HK-2 (cell line): ENCODE data around the gene KCTD13.
A peak's percentile ranks its signal among the peaks of the same experiment; 100 is the strongest.
"Not testable (repeated sequence)": the region's sequence is repeated elsewhere in the genome, so short reads cannot be mapped to it uniquely, and the experiment has no call there.

Experiments used
- DNase-seq: peaks from one replicate; pipeline ENCODE4 v3.0.0-alpha.2; 2018; ENCODE audit not compliant: unreplicated experiment

KCTD13 gene

DNA sequence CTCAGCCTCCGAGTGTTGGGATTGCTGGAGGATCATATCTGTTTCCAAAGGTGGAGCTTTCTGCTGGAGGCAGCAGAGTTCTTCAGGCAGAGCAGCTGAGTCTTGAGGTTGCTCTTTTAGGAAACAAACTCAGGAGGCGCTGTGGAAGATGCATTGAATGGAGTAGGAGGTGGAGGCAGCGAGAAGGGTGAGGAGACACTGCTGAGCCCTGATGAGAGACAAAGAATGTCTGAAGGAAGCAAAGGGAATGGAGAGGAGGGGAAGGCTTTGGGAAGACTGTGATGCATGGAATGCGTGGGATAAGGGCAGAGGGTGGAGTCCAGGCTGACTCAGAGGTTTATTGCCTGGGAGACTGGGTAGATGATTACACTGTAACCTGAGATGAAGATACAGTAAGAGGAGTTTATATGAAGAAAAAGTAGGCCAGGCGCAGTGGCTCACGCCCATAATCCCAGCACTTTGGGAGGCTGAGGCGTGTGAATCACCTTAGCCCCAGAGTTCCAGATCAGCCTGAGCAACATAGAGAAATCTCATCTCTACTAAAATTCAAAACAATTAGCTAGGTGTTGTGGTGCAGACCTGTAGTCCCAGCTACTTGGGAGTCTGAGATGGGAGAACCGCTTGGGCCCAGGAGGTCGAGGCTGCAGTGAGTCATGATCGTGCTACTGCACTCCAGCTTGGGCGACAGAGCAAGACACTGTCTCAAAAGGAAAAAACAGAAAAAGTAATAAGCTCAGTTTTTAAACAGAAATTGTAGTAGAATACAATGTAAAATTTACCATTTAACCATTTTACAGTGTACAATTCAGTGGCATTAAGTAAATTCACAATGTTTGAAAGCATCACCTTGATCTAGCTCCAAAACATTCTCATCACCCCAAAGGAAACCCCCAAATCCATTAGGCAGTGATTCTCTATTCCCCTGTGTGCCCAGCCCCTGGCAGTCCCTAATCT, 18.1 kb upstream of the KCTD13 start:
- DNase-seq = peak; percentile 71

DNA sequence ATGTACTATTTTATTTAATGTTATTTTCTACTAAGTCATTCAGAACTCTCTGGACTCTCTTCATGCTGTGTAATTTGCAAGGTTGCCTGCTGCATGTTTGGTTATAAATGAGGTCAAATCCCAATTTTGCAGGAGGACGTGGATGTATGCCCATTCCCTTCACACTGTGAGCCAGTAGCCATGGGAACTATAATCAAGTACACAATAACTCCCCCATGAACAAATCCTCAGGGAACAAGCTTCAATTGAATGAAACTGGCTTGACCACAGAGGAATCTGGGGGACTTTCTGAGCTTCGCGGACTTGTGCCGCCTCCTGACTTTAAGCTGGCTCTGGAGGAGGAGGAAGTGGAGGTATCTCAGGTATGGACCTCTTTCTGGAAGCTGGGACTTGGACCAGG, 14.6 kb upstream of the KCTD13 start:
- DNase-seq = no peak

DNA sequence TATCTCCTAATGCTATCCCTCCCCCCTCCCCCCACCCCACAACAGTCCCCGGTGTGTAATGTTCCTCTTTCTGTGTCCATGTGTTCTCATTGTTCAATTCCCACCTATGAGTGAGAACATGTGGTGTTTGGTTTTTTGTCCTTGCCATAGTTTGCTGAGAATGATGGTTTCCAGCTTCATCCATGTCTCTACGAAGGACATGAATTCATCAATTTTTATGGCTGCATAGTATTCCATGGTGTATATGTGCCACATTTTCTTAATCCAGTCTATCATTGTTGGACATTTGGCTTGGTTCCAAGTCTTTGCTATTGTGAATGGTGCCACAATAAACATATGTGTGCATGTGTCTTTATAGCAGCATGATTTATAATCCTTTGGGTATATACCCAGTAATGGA, 5.7 kb upstream of the KCTD13 start:
- DNase-seq = not testable (repeated sequence)

DNA sequence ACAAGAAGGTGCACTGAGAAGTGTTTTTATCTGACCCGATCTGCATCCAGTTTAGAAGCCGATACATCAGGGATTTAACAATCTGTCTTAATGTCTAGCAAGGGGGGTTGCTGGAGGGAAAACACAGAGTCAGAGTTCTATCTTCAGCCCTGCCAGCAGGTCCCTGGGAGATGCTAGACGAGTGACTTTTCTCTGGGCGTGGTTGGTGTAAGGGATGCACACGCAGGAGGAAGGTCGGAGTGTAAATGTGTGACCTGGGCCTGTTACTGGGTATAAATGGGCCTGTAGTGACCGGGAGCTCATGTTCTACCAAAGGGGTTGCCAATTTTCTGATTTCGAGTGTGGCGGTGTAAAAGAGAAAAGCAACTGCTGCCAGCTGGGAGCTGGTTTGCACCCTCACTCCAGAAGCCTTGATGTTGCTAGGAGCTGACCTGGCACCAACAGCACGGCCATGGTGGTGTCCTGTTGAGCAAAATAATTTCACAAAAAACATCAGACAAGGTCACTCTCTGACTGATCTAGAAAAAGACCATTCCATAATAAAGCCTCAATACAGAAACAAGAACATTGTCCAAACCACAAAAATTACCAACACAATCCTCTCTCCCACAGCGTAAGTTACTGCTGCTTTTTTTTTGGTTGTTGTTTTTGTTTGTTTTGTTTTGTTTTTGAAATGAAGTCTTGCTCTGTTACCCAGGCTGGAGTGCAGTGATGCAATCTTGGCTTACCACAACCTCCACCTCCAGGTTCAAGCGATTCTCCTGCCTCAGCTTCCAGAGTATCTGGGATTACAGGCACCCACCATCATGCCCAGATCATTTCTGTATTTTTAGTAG, 1.3 kb upstream of the KCTD13 start:
- no peak for DNase-seq

DNA sequence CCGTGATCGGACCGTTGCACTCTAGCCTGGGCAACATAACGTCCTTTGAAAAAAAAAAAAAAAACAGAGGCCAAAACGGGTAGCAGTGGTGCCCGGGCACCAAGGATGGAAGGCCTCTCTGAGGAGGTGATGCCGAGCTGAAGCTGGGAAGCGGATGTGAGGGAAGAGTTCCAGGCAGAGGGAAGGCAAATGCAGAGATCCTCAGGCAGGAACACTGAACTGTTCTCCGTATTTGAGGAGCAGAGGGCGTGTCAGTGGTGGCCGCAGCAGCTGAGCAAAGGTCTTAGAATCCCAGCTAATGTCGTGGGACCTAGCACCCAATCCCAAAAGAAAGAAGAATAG, 656 bp upstream of the KCTD13 start:
- DNase-seq = no peak

DNA sequence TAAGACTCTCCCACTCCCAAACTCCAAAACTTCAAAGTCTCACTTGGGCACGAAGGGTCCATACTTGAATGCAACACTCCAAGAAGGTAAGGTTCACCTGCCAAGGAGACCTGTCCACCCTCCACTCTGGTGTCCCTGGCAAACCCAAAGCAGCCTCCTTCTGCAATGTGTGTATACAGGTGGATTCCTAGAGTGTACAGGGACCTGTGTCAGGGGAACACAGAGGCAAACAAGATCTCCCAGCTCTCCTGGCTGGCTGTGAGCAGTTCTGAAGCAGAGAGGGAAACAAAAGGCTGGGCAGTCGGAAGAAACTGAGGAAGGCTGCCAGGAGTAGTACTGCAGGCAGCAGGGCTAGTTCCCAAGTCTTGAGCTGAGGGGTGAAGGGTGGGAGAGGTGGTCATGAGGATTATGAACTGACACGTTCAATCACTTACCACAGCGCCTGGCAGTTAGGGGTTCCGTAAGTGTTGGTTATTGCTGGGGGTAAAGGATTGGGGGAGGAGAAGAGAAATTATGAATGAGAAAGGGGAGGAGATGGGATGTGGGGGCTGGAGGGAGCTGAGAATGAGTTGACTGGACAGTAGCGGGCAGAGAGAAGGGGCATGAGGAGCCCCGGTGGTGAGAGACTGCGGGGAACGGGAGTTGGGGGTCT, 795 bp downstream of the KCTD13 start:
- DNase-seq = no peak

DNA sequence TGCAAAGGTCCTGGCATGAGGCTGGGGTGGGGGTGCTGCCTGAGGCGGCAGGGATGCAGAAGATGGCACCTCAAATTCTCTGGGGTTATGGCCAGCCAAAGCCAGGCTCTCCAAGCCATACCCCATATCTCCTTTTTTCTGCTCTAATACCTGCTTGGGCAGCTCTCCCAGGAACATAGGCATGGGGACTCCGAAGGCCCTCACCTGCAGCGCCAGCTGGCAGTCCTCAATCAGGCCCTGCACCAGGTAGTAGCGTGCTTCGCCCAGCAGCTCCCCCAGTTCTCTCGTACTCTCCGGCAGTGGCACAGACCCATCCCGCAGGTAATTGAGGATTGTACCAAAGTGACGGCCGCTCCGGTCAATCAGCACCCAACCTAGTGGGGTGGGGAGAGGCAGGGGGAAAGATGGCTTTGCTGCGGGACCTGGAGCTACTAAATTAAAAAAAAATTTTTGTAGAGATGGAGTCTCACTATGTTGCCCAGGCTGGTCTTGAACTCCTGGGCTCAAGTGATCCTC, 3.0 kb downstream of the KCTD13 start:
- DNase-seq = no peak

DNA sequence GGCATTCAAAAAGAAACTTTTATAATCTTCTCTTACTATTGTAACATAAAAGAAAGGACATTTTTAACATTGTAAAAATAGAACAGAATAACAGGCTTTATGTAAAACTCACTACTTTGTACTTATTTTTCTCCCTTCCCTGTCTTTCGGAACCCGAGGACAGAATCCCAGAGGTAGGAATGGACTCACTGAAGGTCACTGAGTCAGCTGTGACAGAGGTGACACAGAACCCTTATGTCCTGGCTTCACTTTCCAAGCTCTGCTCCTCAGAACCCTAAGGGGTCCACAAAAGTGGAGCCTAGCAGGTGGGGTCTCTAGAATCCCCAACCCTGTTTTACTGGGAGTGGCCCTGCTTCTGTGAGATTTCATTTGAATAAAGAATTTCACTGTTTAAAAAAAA, 3.7 kb downstream of the KCTD13 start:
- no peak for DNase-seq

DNA sequence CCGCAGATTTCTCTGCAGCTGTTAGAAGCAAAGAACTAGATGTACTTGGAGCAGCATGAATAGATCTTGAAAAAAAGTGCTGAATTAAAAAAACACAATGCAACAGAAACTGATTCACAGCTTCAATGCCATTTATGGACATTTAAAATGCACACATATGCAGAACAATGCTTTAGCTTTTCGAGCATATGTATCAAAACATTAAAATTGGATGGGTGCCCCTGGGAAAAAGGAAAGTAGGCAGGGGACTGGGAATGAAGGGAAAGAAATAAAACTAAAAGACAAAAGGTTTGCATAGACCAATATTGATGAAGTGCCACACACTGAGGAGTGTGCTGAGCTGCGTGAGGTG, 5.0 kb downstream of the KCTD13 start:
- DNase-seq = no peak

- no peak for DNase-seq
Measured at GRCh38 chr16:29920288-29921033, 5.6 kb downstream of the KCTD13 start.

DNA sequence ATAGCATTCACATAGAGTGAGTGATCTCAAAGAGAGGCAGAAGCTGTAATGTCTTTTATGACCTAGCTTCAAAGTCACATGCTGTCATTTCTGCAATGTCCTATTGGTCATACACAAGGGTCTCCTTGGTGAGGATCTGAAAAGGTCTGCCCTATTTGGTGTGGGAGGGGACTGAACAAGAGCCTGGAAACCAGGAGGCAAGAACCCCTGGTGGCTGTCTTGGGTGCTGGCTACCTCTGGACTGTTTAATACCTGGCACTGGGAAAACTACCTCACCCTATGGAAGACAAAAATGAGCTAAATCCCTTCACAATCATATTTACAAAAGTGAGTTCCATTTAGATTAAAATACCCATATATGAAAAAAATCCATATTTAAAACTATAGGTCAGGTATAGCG, 9.0 kb downstream of the KCTD13 start:
- DNase-seq = no peak

- DNase-seq = no peak
Measured at GRCh38 chr16:29915590-29916247, 10.3 kb downstream of the KCTD13 start.

DNA sequence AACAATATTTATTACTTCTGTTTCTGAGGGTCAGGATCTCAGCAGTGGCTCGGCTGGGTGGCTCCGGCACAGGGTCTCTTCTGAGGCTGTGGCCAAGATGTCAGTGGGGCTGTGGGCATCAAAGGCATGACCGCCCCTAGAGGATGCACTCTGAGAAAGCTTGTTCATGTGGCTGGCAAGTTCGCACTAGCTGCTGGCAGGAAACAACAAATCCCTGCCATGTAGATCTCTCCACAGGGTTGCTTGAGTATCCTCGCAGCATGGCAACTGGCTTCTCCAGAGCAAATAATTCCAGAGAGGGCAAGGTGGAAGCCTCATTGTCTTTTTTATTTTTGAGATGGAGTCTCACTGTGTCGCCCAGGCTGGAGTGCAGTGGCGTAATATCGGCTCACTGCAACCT, 12.5 kb downstream of the KCTD13 start:
- DNase-seq = no peak

DNA sequence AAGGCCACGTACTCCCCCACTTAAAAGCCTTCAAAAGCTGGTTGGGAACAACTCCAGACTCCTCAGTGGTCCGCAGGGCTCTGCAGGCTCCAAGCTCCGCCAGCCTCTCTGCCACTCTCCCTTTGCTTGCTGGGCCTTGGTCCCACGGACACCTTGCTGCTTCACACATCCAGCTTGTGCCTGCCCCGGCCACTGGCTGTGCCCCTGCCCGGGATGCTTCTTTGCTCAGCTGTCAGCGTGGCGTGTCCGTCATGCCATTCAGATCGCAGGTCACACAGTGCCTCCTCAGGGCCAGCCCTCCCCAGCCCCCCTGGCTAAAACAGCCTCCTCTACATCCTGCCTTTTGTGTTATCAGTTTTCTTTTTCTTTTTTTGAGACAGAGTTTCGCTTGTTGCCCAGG, 13.9 kb downstream of the KCTD13 start:
- DNase-seq = no peak

DNA sequence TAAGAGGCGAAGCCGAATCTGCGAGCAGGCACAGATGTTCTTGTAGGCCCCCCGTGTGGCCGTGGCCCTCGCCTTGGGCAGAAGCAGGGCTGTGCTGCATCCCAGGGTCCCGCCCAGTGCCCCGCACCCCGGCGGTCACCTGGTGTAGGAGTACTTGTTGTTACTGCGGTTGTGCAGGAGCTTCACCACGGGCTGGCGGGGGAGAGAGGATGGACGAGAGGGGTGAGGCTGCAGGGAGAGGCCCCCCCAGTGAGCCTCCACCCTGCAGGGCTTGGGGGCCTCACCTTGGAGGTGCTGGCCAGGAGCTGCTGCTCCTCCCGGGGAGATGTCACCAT, 14.4 kb downstream of the KCTD13 start:
- no peak for DNase-seq

GRCh38 chr16:29910819-29911675, 15.0 kb downstream of the KCTD13 start:
- DNase-seq = no peak

- DNase-seq = not testable (repeated sequence)
Measured at GRCh38 chr16:29909851-29910250, 16.2 kb downstream of the KCTD13 start.

- no peak for DNase-seq
Measured at GRCh38 chr16:29909391-29909790, 16.6 kb downstream of the KCTD13 start.

DNA sequence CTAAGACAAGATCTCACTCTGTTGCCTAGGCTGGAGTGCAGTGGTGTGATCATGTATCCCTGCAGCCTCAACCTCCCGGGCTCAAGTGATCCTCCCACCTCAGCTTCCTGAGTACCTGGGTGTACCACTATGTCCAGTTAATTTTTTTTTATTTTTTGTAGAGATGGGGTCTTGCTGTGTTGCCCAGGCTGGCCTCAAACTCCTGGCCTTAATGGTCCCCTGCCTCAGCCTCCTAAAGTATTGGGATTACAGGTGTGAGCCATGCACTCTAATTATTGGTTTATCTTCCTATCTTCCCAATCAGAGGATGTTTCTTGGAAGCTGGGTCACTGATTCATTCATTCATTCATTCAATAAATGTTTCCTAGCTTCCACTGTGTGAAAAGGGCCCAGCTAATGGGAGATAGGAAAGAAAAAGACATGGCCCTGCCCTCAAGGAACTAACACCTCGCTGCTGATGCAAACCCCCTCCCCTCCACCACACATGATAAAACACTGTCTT, 17.3 kb downstream of the KCTD13 start:
- no peak for DNase-seq

DNA sequence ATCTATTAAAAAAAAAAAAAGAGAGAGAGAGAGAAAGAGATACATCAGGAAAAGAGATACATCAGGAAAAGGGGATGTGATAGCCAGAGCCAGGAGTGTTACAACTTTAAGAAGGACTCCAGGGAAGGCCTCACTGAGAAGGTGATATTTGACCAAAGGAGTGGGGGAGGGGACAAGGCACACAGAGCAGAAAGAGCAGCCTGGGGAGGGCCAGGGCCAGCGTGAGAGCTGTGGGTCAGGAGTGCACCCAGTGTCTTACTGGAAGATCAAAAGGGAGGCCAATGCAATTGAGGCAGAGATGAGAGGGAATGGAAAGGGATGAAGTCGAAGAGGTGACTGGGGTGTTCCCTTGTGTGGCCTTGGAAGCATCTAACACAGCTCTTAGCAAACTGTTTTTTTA, 18.1 kb downstream of the KCTD13 start:
- no peak for DNase-seq
